Left ventricle myocardium inferior (tissue), 1 donor: ENCODE measurements around the gene RABGAP1. TPM values are rescaled to one million over a fixed set of nuclear protein-coding genes. Genes with fewer than 3 reads are reported as not detected.
A peak's percentile ranks its signal among the peaks of the same experiment; 100 is the strongest.

ENCODE experiments used
- DNase-seq: peaks from one replicate; pipeline ENCODE4 v3.0.0-alpha.2; 2020
- H3K27ac ChIP-seq: fragments of 200-600 bp; replicated peaks from 2 replicates; pipeline ENCODE4 v1.8.0; 2021
- H3K27me3 ChIP-seq: fragments of 200-600 bp; 2 replicates; pipeline ENCODE4 v1.8.0; 2021; ENCODE audit warnings: low read depth
- H3K36me3 ChIP-seq: fragments of 200-600 bp; 2 replicates; pipeline ENCODE4 v1.8.0; 2021
- H3K4me1 ChIP-seq: fragments of 200-600 bp; 2 replicates; pipeline ENCODE4 v1.8.0; 2021
- H3K4me3 ChIP-seq: fragments of 200-600 bp; 2 replicates; pipeline ENCODE4 v1.8.0; 2021; ENCODE audit warnings: mild to moderate bottlenecking, moderate library complexity
- H3K9me3 ChIP-seq: fragments of 200-600 bp; replicated peaks from 2 replicates; pipeline ENCODE4 v1.8.0; 2021
- CTCF ChIP-seq: fragments of 200-600 bp; IDR thresholded peaks from 2 replicates; pipeline ENCODE4 v1.8.0; 2021; ENCODE audit warnings: antibody characterized with exemption, mild to moderate bottlenecking, borderline replicate concordance
- intact Hi-C: fragments of 100-400 bp; cut with micrococcal nuclease; formaldehyde crosslinking; loops from one replicate; pipeline ENCODE4 v1.11.0; 2022
- total RNA-seq: library from RNA; stranded (reverse); fragmentation: NEBNext Ultra II Directional; extraction: Animal tissue kit (Norgen Biotek cat#: 25700); gene quantifications from one replicate; pipeline ENCODE4 v1.2.1, GENCODE V29; 2021
- donor health status: DM: no; HTN: yes; CAD: no; lungs with severe emphysema.

Gene RABGAP1
- total RNA-seq, 1 donor from 2014 or later: 48.2 TPM

GRCh38 chr9:123073441-123073840 is 132.6 kb downstream of the RABGAP1 start:
- no peak for TF ChIP-seq CTCF
- Histone ChIP-seq H3K4me1 (peaks cover 33% of the 10 kb centered on the region), H3K4me3 (no peak overlapping the region), H3K36me3 (peaks cover 36% of the 10 kb centered on the region), H3K27me3 (no peaks in the 10 kb centered on the region), H3K27ac (peak overlapping the region; percentile 39), H3K9me3 (no peaks in the 10 kb centered on the region)
- no peak for DNase-seq
- intact Hi-C loops: no loop called here

- no peak for DNase-seq
- intact Hi-C loops: no loop called here
- H3K4me3 ChIP-seq: no peak overlapping the region
- no peaks in the 10 kb centered on the region for H3K27me3 ChIP-seq
- no peaks in the 10 kb centered on the region for H3K9me3 ChIP-seq
- peak overlapping the region; percentile 39 for H3K27ac ChIP-seq
- H3K4me1 ChIP-seq: peaks cover 28% of the 10 kb centered on the region
- peaks cover 42% of the 10 kb centered on the region for H3K36me3 ChIP-seq
- no peak for TF ChIP-seq CTCF
Observed at GRCh38 chr9:123073991-123074422, 133.2 kb downstream of the RABGAP1 start.

- H3K4me1 ChIP-seq: peaks cover 27% of the 10 kb centered on the region
- H3K27me3 ChIP-seq: no peaks in the 10 kb centered on the region
- H3K9me3 ChIP-seq: no peaks in the 10 kb centered on the region
- no peak for TF ChIP-seq CTCF
- intact Hi-C loops: no loop called here
- no peak overlapping the region for H3K4me3 ChIP-seq
- DNase-seq: no peak
- H3K27ac ChIP-seq: peak overlapping the region; percentile 39
- H3K36me3 ChIP-seq: peaks cover 46% of the 10 kb centered on the region
Observed at GRCh38 chr9:123074628-123075027, 133.8 kb downstream of the RABGAP1 start.

GRCh38 chr9:123080444-123080843 is 139.6 kb downstream of the RABGAP1 start:
- H3K36me3 ChIP-seq: peaks cover 65% of the 10 kb centered on the region
- TF ChIP-seq CTCF: no peak
- H3K4me1 ChIP-seq: no peaks in the 10 kb centered on the region
- no peak overlapping the region for H3K4me3 ChIP-seq
- no peaks in the 10 kb centered on the region for H3K27me3 ChIP-seq
- H3K27ac ChIP-seq: no peak overlapping the region
- intact Hi-C loops: no loop called here
- DNase-seq: no peak
- H3K9me3 ChIP-seq: no peaks in the 10 kb centered on the region

GRCh38 chr9:123081824-123082223 is 141.0 kb downstream of the RABGAP1 start:
- intact Hi-C loops: no loop called here
- no peak overlapping the region for H3K27ac ChIP-seq
- peaks cover 56% of the 10 kb centered on the region for H3K36me3 ChIP-seq
- H3K4me1 ChIP-seq: no peaks in the 10 kb centered on the region
- no peak for DNase-seq
- TF ChIP-seq CTCF: peak; percentile 59
- no peak overlapping the region for H3K4me3 ChIP-seq
- H3K27me3 ChIP-seq: no peaks in the 10 kb centered on the region
- H3K9me3 ChIP-seq: no peaks in the 10 kb centered on the region

- DNase-seq: no peak
- Histone ChIP-seq H3K36me3 (peaks cover 52% of the 10 kb centered on the region), H3K27me3 (no peaks in the 10 kb centered on the region), H3K27ac (no peak overlapping the region), H3K4me3 (no peak overlapping the region), H3K9me3 (no peaks in the 10 kb centered on the region), H3K4me1 (peaks cover 11% of the 10 kb centered on the region)
- no peak for TF ChIP-seq CTCF
- intact Hi-C loops: no loop called here
Observed at GRCh38 chr9:123083680-123084079, 142.9 kb downstream of the RABGAP1 start.
